Measurements from ENCODE around the gene DPF3.

DNA sequence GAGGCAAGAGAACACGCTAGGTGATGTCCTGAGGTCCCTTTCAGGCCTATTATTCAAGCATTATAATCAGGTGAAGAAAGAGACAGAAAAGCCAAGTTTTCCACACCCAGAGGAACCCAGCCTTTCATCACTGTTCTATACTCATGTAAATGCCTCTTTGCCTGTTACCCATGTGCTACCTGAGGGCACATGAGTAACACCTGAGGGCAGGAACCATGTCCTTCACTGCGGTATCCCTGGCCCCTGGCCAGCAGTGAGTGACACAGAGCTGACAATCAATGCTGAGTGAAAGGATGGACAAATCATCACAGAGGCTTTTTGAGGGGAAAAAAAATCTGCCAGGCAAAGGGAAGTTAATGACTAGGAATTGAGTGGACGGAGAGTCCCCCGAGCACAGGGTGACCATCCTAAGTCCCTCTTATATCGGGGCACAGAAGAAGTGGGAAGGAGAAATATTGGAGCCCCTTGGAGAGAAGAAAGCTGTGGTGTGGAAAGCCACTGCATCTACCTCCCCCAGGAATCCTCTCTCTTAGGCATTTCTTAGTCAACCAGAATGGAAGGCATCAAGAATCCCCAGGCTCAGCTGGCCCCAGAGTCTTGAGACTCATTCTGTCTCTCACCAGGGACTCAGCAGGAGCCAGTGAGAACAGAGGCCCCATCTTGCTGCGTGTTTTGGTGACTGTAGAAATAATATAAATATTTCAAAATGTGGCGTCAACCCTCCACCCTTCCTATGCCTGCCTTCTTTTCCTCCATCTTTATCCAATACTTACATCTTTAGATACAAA lies 212.9 kb downstream of the DPF3 start:
- TF ChIP-seq POLR2A (IDR thresholded peaks at IDR 0.05; ENCODE audit: low read depth, low read length): no peak
- TF ChIP-seq TAF1 (IDR thresholded peaks at IDR 0.05; ENCODE audit: low read depth, low read length): no peak
- TF ChIP-seq POLR2AphosphoS5 (IDR thresholded peaks at IDR 0.05; ENCODE audit: low read depth, low read length): no peak
- no peak for TF ChIP-seq PAX5 (IDR thresholded peaks at IDR 0.05; ENCODE audit: insufficient read depth, low read length, severe bottlenecking)
- TF ChIP-seq SPI1 (IDR thresholded peaks at IDR 0.05; ENCODE audit: low read depth, low read length): no peak
